ENCODE data around the gene SV2C. TPM values are rescaled to one million over a fixed set of nuclear protein-coding genes. Genes with fewer than 3 reads are reported as not detected.
"Not testable (repeated sequence)": the region's sequence is repeated elsewhere in the genome, so short reads cannot be mapped to it uniquely, and the experiment has no call there.

SV2C gene
- total RNA-seq, 1 donor from 2014 or later, result not detected

DNA sequence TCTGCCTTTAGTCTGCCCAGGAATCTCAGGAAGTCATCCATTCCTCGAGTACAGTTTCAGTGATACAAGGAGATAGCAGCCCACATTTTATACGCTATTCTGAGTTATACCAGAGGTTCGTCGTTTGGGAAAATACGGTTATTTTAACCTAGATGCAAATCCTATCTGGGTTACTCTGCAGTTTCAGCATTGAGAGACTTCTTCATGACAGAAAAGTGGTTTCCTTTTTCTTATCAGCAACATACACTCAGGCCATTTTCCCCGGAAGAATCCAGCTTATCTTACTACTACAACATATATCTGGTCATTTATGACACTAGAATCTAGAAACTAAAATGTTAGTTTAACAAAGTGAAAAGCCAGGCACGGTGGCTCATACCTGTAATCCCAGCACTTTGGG, 236.5 kb downstream of the SV2C start:
- H3K27me3 ChIP-seq (ENCODE audit: control insufficient read depth, insufficient read depth, low read length), result no peaks in the 10 kb centered on the region

DNA sequence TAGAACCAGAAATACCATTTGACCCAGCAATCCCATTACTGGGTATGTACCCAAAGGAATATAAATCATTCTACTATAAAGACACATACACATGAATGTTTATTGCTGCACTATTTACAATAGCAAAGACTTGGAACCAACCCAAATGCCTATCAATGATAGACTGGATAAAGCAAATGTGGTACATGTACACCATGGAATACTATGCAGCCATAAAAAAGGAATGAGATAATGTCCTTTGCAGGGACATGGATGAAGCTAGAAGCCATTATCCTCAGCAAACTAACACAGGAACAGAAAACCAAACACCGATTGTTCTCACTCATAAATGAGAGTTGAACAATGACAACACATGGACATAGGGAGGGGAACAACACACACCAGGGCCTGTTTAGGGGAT, 240.3 kb downstream of the SV2C start:
- not testable (repeated sequence) for H3K27me3 ChIP-seq (ENCODE audit: control insufficient read depth, insufficient read depth, low read length); FAIRE-seq; DNase-seq (ENCODE audit: low read depth); H3K4me3 ChIP-seq (ENCODE audit: low read depth, low read length); H3K36me3 ChIP-seq (ENCODE audit: control insufficient read depth, insufficient read depth, low read length)

More for the DNA sequence above, 236.5 kb downstream of the SV2C start:
- TF ChIP-seq, protein P1, sequence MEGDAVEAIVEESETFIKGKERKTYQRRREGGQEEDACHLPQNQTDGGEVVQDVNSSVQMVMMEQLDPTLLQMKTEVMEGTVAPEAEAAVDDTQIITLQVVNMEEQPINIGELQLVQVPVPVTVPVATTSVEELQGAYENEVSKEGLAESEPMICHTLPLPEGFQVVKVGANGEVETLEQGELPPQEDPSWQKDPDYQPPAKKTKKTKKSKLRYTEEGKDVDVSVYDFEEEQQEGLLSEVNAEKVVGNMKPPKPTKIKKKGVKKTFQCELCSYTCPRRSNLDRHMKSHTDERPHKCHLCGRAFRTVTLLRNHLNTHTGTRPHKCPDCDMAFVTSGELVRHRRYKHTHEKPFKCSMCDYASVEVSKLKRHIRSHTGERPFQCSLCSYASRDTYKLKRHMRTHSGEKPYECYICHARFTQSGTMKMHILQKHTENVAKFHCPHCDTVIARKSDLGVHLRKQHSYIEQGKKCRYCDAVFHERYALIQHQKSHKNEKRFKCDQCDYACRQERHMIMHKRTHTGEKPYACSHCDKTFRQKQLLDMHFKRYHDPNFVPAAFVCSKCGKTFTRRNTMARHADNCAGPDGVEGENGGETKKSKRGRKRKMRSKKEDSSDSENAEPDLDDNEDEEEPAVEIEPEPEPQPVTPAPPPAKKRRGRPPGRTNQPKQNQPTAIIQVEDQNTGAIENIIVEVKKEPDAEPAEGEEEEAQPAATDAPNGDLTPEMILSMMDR (IDR thresholded peaks at IDR 0.05; ENCODE audit: insufficient read depth, low read length, severe bottlenecking), result no peak
- Histone ChIP-seq H3K4me3 (ENCODE audit: low read depth, low read length) (no peak overlapping the region), H3K36me3 (ENCODE audit: control insufficient read depth, insufficient read depth, low read length) (no peaks in the 10 kb centered on the region)
- no peak for FAIRE-seq
- DNase-seq (ENCODE audit: low read depth), result no peak

DNA sequence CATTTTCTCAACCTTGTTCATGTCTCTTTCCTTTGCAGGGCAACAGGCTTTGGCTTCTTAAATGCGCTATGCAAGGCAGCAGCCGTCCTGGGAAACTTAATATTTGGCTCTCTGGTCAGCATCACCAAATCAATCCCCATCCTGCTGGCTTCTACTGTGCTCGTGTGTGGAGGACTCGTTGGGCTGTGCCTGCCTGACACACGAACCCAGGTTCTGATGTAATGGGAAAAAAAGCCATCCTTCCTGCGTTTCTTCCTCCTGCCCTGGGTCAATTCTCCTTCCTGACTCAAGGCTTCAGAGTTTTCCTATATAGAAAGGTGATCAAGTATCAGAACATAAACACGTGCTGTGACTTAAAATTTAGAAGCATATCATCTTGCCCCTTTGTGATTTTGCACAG, 242.1 kb downstream of the SV2C start:
- Histone ChIP-seq H3K27me3 (ENCODE audit: control insufficient read depth, insufficient read depth, low read length) (peaks cover 3% of the 10 kb centered on the region), H3K4me3 (ENCODE audit: low read depth, low read length) (no peak overlapping the region), H3K36me3 (ENCODE audit: control insufficient read depth, insufficient read depth, low read length) (no peaks in the 10 kb centered on the region)
- TF ChIP-seq, protein P1 (IDR thresholded peaks at IDR 0.05; ENCODE audit: insufficient read depth, low read length, severe bottlenecking), result no peak
- no peak for DNase-seq (ENCODE audit: low read depth)
- FAIRE-seq, result no peak

DNA sequence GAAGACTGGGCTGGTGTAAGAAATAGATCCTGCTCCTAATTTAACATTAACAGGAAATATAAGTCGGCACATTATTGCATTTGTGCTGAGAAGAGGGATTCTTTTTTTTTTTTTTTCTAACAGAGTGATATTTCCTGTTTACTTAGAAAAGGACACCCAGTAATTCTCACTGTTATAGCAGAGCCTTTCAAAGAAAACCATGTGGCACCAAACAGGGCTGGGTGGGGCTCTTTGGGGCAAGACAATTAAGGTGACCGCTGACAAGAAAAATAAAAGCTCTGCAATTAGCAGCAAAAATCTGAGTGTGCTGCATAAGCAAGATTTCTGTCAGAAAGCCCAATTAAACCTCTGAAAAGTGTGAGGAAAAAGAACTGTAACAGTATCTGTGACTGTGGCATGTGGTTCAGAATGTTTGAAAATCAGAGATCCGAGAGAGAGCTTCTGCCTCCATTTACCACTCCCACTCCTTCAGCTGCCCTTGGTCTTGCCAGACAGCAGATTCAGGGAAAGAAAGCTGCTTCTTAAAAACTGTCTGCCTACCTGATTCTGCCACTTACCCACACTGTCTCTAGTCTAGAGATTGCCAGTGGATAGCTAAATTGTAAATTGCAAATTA, 242.8 kb downstream of the SV2C start:
- Histone ChIP-seq H3K4me3 (ENCODE audit: low read depth, low read length) (no peak overlapping the region), H3K27me3 (ENCODE audit: control insufficient read depth, insufficient read depth, low read length) (peaks cover 3% of the 10 kb centered on the region), H3K36me3 (ENCODE audit: control insufficient read depth, insufficient read depth, low read length) (no peaks in the 10 kb centered on the region)
- TF ChIP-seq, protein P1 (IDR thresholded peaks at IDR 0.05; ENCODE audit: insufficient read depth, low read length, severe bottlenecking), result no peak
- DNase-seq (ENCODE audit: low read depth) (no peak), FAIRE-seq (no peak)

DNA sequence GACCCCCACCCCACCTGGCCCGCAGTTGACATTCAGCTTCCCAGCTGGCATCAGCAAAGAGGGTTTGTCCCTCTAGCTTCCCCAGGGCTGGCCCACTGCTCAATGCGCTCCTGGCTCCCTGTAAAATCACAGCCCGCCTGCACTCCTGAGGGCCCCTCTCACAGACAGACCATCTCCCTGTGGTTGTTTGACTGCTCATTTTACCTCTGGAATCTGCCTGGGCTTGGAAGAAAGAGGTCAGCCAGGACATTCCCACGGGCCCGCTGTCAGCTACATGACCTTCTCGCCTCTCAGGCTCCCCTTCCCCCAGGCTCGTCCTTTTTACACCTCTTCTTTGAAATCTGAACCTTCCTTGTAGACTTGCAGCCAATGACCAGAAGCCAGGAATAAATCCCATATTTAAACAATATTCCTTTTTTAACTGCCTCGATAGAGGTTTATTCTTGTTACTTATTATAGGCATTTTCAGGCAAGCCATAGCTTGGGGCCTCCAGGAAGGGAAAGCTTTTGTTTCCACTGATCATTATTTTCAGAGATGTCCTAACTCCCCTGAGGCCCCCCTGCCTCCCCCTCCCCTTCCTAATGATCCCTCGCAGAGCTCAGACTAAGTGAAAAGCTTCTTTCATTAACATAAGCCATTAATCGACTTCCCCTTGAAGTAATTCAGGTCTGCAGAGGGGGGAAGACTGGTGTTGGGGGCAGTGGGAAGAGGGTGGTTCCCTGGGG, 243.6 kb downstream of the SV2C start:
- no peaks in the 10 kb centered on the region for H3K36me3 ChIP-seq (ENCODE audit: control insufficient read depth, insufficient read depth, low read length)
- TF ChIP-seq, protein P1 (IDR thresholded peaks at IDR 0.05; ENCODE audit: insufficient read depth, low read length, severe bottlenecking), result no peak
- H3K27me3 ChIP-seq (ENCODE audit: control insufficient read depth, insufficient read depth, low read length), result peaks cover 3% of the 10 kb centered on the region
- no peak for DNase-seq (ENCODE audit: low read depth)
- no peak for FAIRE-seq
- H3K4me3 ChIP-seq (ENCODE audit: low read depth, low read length), result no peak overlapping the region

DNA sequence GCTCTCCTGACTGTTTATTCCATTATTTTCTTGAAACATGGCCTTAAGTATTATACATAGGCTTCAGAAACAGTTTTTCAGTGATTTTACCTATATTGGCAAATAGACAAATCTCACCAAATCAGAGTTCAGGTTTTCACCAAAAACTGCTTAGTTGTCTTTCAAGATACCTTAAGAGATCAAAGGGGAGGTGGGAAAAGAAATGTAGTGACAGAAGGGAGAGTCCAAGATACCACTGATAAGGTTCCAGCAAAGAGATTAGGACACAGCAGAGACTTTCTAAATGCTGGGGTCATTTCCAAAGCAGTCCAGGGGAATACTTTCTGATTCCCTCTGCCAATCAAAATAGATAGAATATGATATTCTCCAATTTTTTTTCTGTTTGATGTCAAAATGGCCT, 246.2 kb downstream of the SV2C start:
- TF ChIP-seq, protein P1 (IDR thresholded peaks at IDR 0.05; ENCODE audit: insufficient read depth, low read length, severe bottlenecking), result no peak
- no peaks in the 10 kb centered on the region for H3K36me3 ChIP-seq (ENCODE audit: control insufficient read depth, insufficient read depth, low read length)
- H3K27me3 ChIP-seq (ENCODE audit: control insufficient read depth, insufficient read depth, low read length), result peaks cover 3% of the 10 kb centered on the region
- H3K4me3 ChIP-seq (ENCODE audit: low read depth, low read length), result no peak overlapping the region
- FAIRE-seq, result no peak
- no peak for DNase-seq (ENCODE audit: low read depth)

Data from bronchial epithelial cell (primary cell).